HG02798 (cell line): Measurements from ENCODE around the gene ATP7B.
A peak's percentile ranks its signal among the peaks of the same experiment; 100 is the strongest.
"Not testable (repeated sequence)": the region's sequence is repeated elsewhere in the genome, so short reads cannot be mapped to it uniquely, and the experiment has no call there.

Experiments used
- ATAC-seq: cut with Tn5 transposase; IDR thresholded peaks from one replicate; pipeline ENCODE4 v1.9.1; 2021; ENCODE audit warnings: mild to moderate bottlenecking; ENCODE audit not compliant: unreplicated experiment, poor library complexity

Gene ATP7B

GRCh38 chr13:51925865-51926527, 85.3 kb downstream of the ATP7B start:
- no peak for ATAC-seq

- no peak for ATAC-seq
Observed at GRCh38 chr13:51924756-51925544, 86.3 kb downstream of the ATP7B start.

GRCh38 chr13:51923983-51924539, 87.2 kb downstream of the ATP7B start:
- ATAC-seq: peak; percentile 58

GRCh38 chr13:51922771-51923480, 88.3 kb downstream of the ATP7B start:
- ATAC-seq: no peak

- no peak for ATAC-seq
Observed at GRCh38 chr13:51921790-51922740, 89.2 kb downstream of the ATP7B start.

- ATAC-seq: no peak
Observed at GRCh38 chr13:51920786-51921185, 90.5 kb downstream of the ATP7B start.

GRCh38 chr13:51920267-51920666, 91.0 kb downstream of the ATP7B start:
- no peak for ATAC-seq

GRCh38 chr13:51919531-51919930, 91.7 kb downstream of the ATP7B start:
- no peak for ATAC-seq

GRCh38 chr13:51916962-51917361, 94.3 kb downstream of the ATP7B start:
- ATAC-seq: no peak

- ATAC-seq: no peak
Observed at GRCh38 chr13:51916051-51916818, 95.0 kb downstream of the ATP7B start.

GRCh38 chr13:51914137-51914493, 97.1 kb downstream of the ATP7B start:
- ATAC-seq: no peak

GRCh38 chr13:51913421-51914136, 97.7 kb downstream of the ATP7B start:
- no peak for ATAC-seq

- ATAC-seq: no peak
Observed at GRCh38 chr13:51912511-51913225, 98.6 kb downstream of the ATP7B start.

GRCh38 chr13:51912091-51912490, 99.2 kb downstream of the ATP7B start:
- ATAC-seq: no peak

GRCh38 chr13:51910508-51910907, 100.7 kb downstream of the ATP7B start:
- no peak for ATAC-seq

GRCh38 chr13:51909265-51909664, 102.0 kb downstream of the ATP7B start:
- ATAC-seq: not testable (repeated sequence)

- no peak for ATAC-seq
Observed at GRCh38 chr13:51907040-51907732, 104.1 kb downstream of the ATP7B start.
